WTC11 (cell line): Measurements from ENCODE around the gene USP44.

ENCODE experiments used
- CTCF ChIP-seq: fragments of 200-600 bp; IDR thresholded peaks from 2 replicates; pipeline ENCODE4 v1.8.0; 2022; ENCODE audit warnings: antibody characterized with exemption
- NR3C1 ChIP-seq: sonication (generic); formaldehyde crosslinking; conservative IDR thresholded peaks from 2 replicates; pipeline ENCODE4 v1.8.1; 2023; ENCODE audit warnings: low read depth, mild to moderate bottlenecking, missing genetic modification reagents

GRCh38 chr12:95551913-95552516 lies 739 bp upstream of the USP44 start:
- TF ChIP-seq CTCF (no peak), NR3C1 (no peak)
